Measurements from ENCODE around the gene CASP2. TPM values are rescaled to one million over a fixed set of nuclear protein-coding genes. Genes with fewer than 3 reads are reported as not detected.

CASP2 gene
- total and polyA plus RNA-seq, 2 of the 8 experiments (the other 6 are each of a cell fraction or from before 2014, with no cell fraction given) = 23.7 to 35.3 TPM

- H3K27me3 ChIP-seq (replicated peaks in 1 of 4; ENCODE audit: control insufficient read depth in 3 of 4, extremely low read depth in 1 of 4, insufficient read depth in 3 of 4, low read length in 3 of 4) = no peaks in the 10 kb centered on the region
- FAIRE-seq (no peak), DNase-seq (ENCODE audit: low read depth in 1 of 2, low spot score in 2 of 2) (no peak)
- H2BK15ac ChIP-seq (ENCODE audit: low read length) = no peak overlapping the region
- ChIA-PET CTCF (ENCODE audit: partially characterized antibody) (interaction anchor here (0.5 to 2.0 kb wide), 6 partner anchors 17 to 695 kb away, joined by 3 to 9 read pairs (median 3); no protein-coding TSS in a partner anchor), POLR2A (ENCODE audit: partially characterized antibody) (interaction anchor here (0.7 to 1.2 kb wide), 2 partner anchors 10 to 15 kb away, joined by 3 read pairs; partner anchors contain the start of gene CASP2)
- H2AFZ ChIP-seq (ENCODE audit: low read length) = no peak overlapping the region
- no peak overlapping the region for H4K91ac ChIP-seq (replicated peaks; ENCODE audit: insufficient read length, low read length)
- H3K14ac ChIP-seq (ENCODE audit: insufficient read length) = no peak overlapping the region
- H3K4me1 ChIP-seq (replicated peaks in 1 of 4; ENCODE audit: control insufficient read depth in 3 of 4, insufficient read depth in 4 of 4, low read length in 3 of 4) = no peaks in the 10 kb centered on the region
- no peaks in the 10 kb centered on the region for H3K23me2 ChIP-seq (ENCODE audit: low read depth, low read length)
- WGBS, 2 experiments (ENCODE audit: extremely low coverage in 1 of 2, insufficient coverage in 1 of 2, insufficient read length in 1 of 2, insufficient replicate concordance in 2 of 2, low coverage in 1 of 2, low lambda C conversion rate in 2 of 2, missing lambda C conversion rate in 1 of 2) = 89% methylated on average over 2 of the region's 2 CpGs; no CpG with 5 or more reads in 1 of the 2 experiments
- H3K4me3 ChIP-seq (ENCODE audit: extremely low read depth in 1 of 4, insufficient read depth in 2 of 4, low read depth in 3 of 4, low read length in 4 of 4) = no peak overlapping the region
- no peak overlapping the region for H2AK5ac ChIP-seq (ENCODE audit: low read depth, low read length)
- H3K4ac ChIP-seq (replicated peaks; ENCODE audit: insufficient read length, low read depth, low read length) = no peak overlapping the region
- no peak overlapping the region for H2BK20ac ChIP-seq (ENCODE audit: low read length)
- no peak overlapping the region for H2BK12ac ChIP-seq (ENCODE audit: low read depth, low read length)
- no peak overlapping the region for H3K9ac ChIP-seq (replicated peaks in 1 of 4; ENCODE audit: extremely low read depth in 1 of 4, low read depth in 3 of 4, low read length in 3 of 4)
- H3K36me3 ChIP-seq (ENCODE audit: control insufficient read depth in 2 of 4, insufficient read depth in 4 of 4, low read length in 3 of 4) = peaks cover 0 to 3% (median 0%) of the 10 kb centered on the region in 4 experiments; a peak in 2 of 8 replicates
- no peak overlapping the region for H3K27ac ChIP-seq (ENCODE audit: low read depth, low read length)
- no peak overlapping the region for H3K4me2 ChIP-seq (ENCODE audit: insufficient read depth in 1 of 2, low read depth in 2 of 2, low read length in 2 of 2)
- H3K79me2 ChIP-seq (ENCODE audit: control insufficient read depth in 1 of 2, insufficient read depth in 2 of 2, low read length in 2 of 2) = no peaks in the 10 kb centered on the region
- no peak overlapping the region for H2BK5ac ChIP-seq (ENCODE audit: low read depth, low read length)
- no peak overlapping the region for H3K18ac ChIP-seq (ENCODE audit: extremely low read depth, low read length)
- no peak overlapping the region for H2BK120ac ChIP-seq (replicated peaks; ENCODE audit: low read depth, low read length)
- H3K56ac ChIP-seq (replicated peaks; ENCODE audit: insufficient read length, low read depth, low read length) = no peak overlapping the region
- no peaks in the 10 kb centered on the region for H4K20me1 ChIP-seq (replicated peaks in 1 of 2; ENCODE audit: control insufficient read depth in 1 of 2, insufficient read depth in 2 of 2, low read length in 2 of 2)
- H4K8ac ChIP-seq (ENCODE audit: extremely low read depth, insufficient read depth, low read length) = no peak overlapping the region
- no peak overlapping the region for H3K23ac ChIP-seq (ENCODE audit: insufficient read length)
- H3K9me3 ChIP-seq (ENCODE audit: insufficient read depth in 2 of 2, low read depth in 1 of 2, low read length in 1 of 2) = no peaks in the 10 kb centered on the region
- H4K5ac ChIP-seq (ENCODE audit: insufficient read length, low read depth, low read length) = no peak overlapping the region
- no peaks in the 10 kb centered on the region for H3K79me1 ChIP-seq (ENCODE audit: low read depth, low read length)
- TF ChIP-seq EZH2 (IDR thresholded peaks at IDR 0.05; ENCODE audit: low read depth, low read length, severe bottlenecking) (no peak), POLR2A (IDR thresholded peaks at IDR 0.05; ENCODE audit: control extremely low read depth in 1 of 2, low read depth in 2 of 2, low read length in 2 of 2) (no peak), CHD2 (IDR thresholded peaks at IDR 0.05; ENCODE audit: low read length) (no peak), TAF7 (optimal IDR thresholded peaks at IDR 0.05; ENCODE audit: borderline replicate concordance, low read depth, low read length) (no peak), BACH1 (IDR thresholded peaks at IDR 0.05; ENCODE audit: low read length) (no peak), SIN3A (conservative IDR thresholded peaks at IDR 0.05 in 1 of 2, IDR thresholded peaks at IDR 0.05 in 1 of 2; ENCODE audit: low read depth in 1 of 2, low read length in 2 of 2) (no peak), SP2 (IDR thresholded peaks at IDR 0.05; ENCODE audit: low read length) (no peak), NANOG (IDR thresholded peaks at IDR 0.05; ENCODE audit: insufficient read depth, low read depth, low read length, poor library complexity, severe bottlenecking) (no peak), E2F6 (IDR thresholded peaks at IDR 0.05) (no peak), CBX8 (IDR thresholded peaks at IDR 0.05; ENCODE audit: borderline replicate concordance, low read depth, low read length) (no peak), PHF8 (conservative IDR thresholded peaks at IDR 0.05; ENCODE audit: low read depth, low read length) (no peak), JUND (IDR thresholded peaks at IDR 0.05; ENCODE audit: low read length) (no peak), TCF12 (IDR thresholded peaks at IDR 0.05; ENCODE audit: low read depth, low read length) (no peak), CHD1 (IDR thresholded peaks at IDR 0.05; ENCODE audit: low read depth, low read length) (no peak), KDM5A (IDR thresholded peaks at IDR 0.05; ENCODE audit: low read length) (no peak)
Observed at GRCh38 chr7:143272871-143273270, 15.3 kb upstream of the CASP2 start.

Data from H1 (cell line).